Suprapubic skin (tissue), 3 donors: ENCODE data around the gene GPR132.
"Not testable (repeated sequence)": the region's sequence is repeated elsewhere in the genome, so short reads cannot be mapped to it uniquely, and the experiment has no call there.

ENCODE experiments used
- CTCF ChIP-seq, 2 donors: fragments of 200-600 bp in 1 of 2; fragments of 450-650 bp in 1 of 2; sonication (generic) in 1 of 2; IDR thresholded peaks; one replicate each; pipeline ENCODE4 v1.5.1; 2016 to 2019; ENCODE audit warnings: antibody characterized with exemption in 2 of 2, mild to moderate bottlenecking in 1 of 2, moderate library complexity in 1 of 2
- POLR2A ChIP-seq, 2 donors: fragments of 450-650 bp; IDR thresholded peaks; one replicate each; pipeline ENCODE4 v1.6.1; 2017; ENCODE audit warnings: antibody characterized with exemption in 2 of 2, mild to moderate bottlenecking in 2 of 2, moderate library complexity in 2 of 2

- TF ChIP-seq POLR2A, CTCF (IDR thresholded peaks at IDR 0.05): not testable (repeated sequence)
These were observed 32.8 kb downstream of the GPR132 start for GRCh38 chr14:105032451-105032901.
